DOHH2 (cell line): Measurements from ENCODE around the gene DCUN1D5.

Experiments
- CTCF ChIP-seq: fragments of 200-600 bp; sonication (generic); IDR thresholded peaks from one replicate; pipeline ENCODE4 v1.5.1; 2014; ENCODE audit warnings: antibody characterized with exemption, mild to moderate bottlenecking, low read depth, low read length; ENCODE audit not compliant: poor library complexity, severe bottlenecking
- EZH2phosphoT487 ChIP-seq: fragments of 200-600 bp; sonication (generic); IDR thresholded peaks from 2 replicates; pipeline ENCODE4 v1.6.1; 2017; ENCODE audit warnings: borderline replicate concordance, mild to moderate bottlenecking, antibody characterized with exemption, low read length, moderate library complexity, mixed read lengths

GRCh38 chr11:103085758-103086365, 6.1 kb downstream of the DCUN1D5 start:
- no peak for TF ChIP-seq CTCF
- TF ChIP-seq EZH2phosphoT487 = no peak
